ENCODE measurements around the gene PLEKHA7. TPM values are rescaled to one million over a fixed set of nuclear protein-coding genes. Genes with fewer than 3 reads are reported as not detected.
"Not testable (repeated sequence)": the region's sequence is repeated elsewhere in the genome, so short reads cannot be mapped to it uniquely, and the experiment has no call there.

The PLEKHA7 gene
- total RNA-seq, 1 donor from 2014 or later, result 18.2 TPM

- Mint-ChIP-seq H3K27me3 (ENCODE audit: low read depth) (peaks cover 31% of the 10 kb centered on the region), H3K36me3 (ENCODE audit: low read depth) (peaks cover 5% of the 10 kb centered on the region), H3K4me3 (no peak overlapping the region), H3K27ac (ENCODE audit: unreplicated experiment) (no peak overlapping the region), H3K9me3 (peaks cover 12% of the 10 kb centered on the region), H3K4me1 (peaks cover 29% of the 10 kb centered on the region)
- DNase-seq (ENCODE audit: low read depth, low spot score), result no peak
- no peak for TF ChIP-seq CTCF (conservative IDR thresholded peaks at IDR 0.05)
Measured at GRCh38 chr11:16893456-16894066, 120.7 kb downstream of the PLEKHA7 start.

GRCh38 chr11:16891964-16892363, 122.2 kb downstream of the PLEKHA7 start:
- H3K9me3 Mint-ChIP-seq, result peaks cover 12% of the 10 kb centered on the region
- no peak for DNase-seq (ENCODE audit: low read depth, low spot score)
- H3K4me1 Mint-ChIP-seq, result peaks cover 16% of the 10 kb centered on the region
- TF ChIP-seq CTCF (conservative IDR thresholded peaks at IDR 0.05), result no peak
- no peak overlapping the region for H3K4me3 Mint-ChIP-seq
- H3K27ac Mint-ChIP-seq (ENCODE audit: unreplicated experiment), result no peak overlapping the region
- H3K36me3 Mint-ChIP-seq (ENCODE audit: low read depth), result peaks cover 5% of the 10 kb centered on the region
- H3K27me3 Mint-ChIP-seq (ENCODE audit: low read depth), result peaks cover 25% of the 10 kb centered on the region

- DNase-seq (ENCODE audit: low read depth, low spot score), result no peak
- TF ChIP-seq CTCF (conservative IDR thresholded peaks at IDR 0.05), result no peak
- H3K27ac Mint-ChIP-seq (ENCODE audit: unreplicated experiment), result no peak overlapping the region
- peaks cover 5% of the 10 kb centered on the region for H3K36me3 Mint-ChIP-seq (ENCODE audit: low read depth)
- H3K9me3 Mint-ChIP-seq, result peaks cover 12% of the 10 kb centered on the region
- peaks cover 10% of the 10 kb centered on the region for H3K4me1 Mint-ChIP-seq
- H3K27me3 Mint-ChIP-seq (ENCODE audit: low read depth), result peaks cover 17% of the 10 kb centered on the region
- H3K4me3 Mint-ChIP-seq, result no peak overlapping the region
Measured at GRCh38 chr11:16891165-16891564, 123.0 kb downstream of the PLEKHA7 start.

- no peak for DNase-seq (ENCODE audit: low read depth, low spot score)
- Mint-ChIP-seq H3K4me1 (peaks cover 4% of the 10 kb centered on the region), H3K36me3 (ENCODE audit: low read depth) (peaks cover 5% of the 10 kb centered on the region), H3K27ac (ENCODE audit: unreplicated experiment) (no peak overlapping the region), H3K9me3 (peaks cover 12% of the 10 kb centered on the region), H3K27me3 (ENCODE audit: low read depth) (peaks cover 11% of the 10 kb centered on the region), H3K4me3 (no peak overlapping the region)
- TF ChIP-seq CTCF (conservative IDR thresholded peaks at IDR 0.05), result no peak
Measured at GRCh38 chr11:16890442-16890841, 123.8 kb downstream of the PLEKHA7 start.

GRCh38 chr11:16889905-16890304, 124.3 kb downstream of the PLEKHA7 start:
- H3K36me3 Mint-ChIP-seq (ENCODE audit: low read depth), result peaks cover 5% of the 10 kb centered on the region
- no peak overlapping the region for H3K4me3 Mint-ChIP-seq
- H3K9me3 Mint-ChIP-seq, result peaks cover 12% of the 10 kb centered on the region
- no peak for TF ChIP-seq CTCF (conservative IDR thresholded peaks at IDR 0.05)
- H3K4me1 Mint-ChIP-seq, result no peaks in the 10 kb centered on the region
- H3K27me3 Mint-ChIP-seq (ENCODE audit: low read depth), result peaks cover 7% of the 10 kb centered on the region
- no peak overlapping the region for H3K27ac Mint-ChIP-seq (ENCODE audit: unreplicated experiment)
- no peak for DNase-seq (ENCODE audit: low read depth, low spot score)

GRCh38 chr11:16889010-16889409, 125.2 kb downstream of the PLEKHA7 start:
- not testable (repeated sequence) for H3K4me3 Mint-ChIP-seq; H3K27me3 Mint-ChIP-seq (ENCODE audit: low read depth); DNase-seq (ENCODE audit: low read depth, low spot score); H3K27ac Mint-ChIP-seq (ENCODE audit: unreplicated experiment); H3K4me1 Mint-ChIP-seq; H3K36me3 Mint-ChIP-seq (ENCODE audit: low read depth)
- H3K9me3 Mint-ChIP-seq, result peaks cover 12% of the 10 kb centered on the region

GRCh38 chr11:16887887-16888286, 126.3 kb downstream of the PLEKHA7 start:
- not testable (repeated sequence) for H3K36me3 Mint-ChIP-seq (ENCODE audit: low read depth); H3K27ac Mint-ChIP-seq (ENCODE audit: unreplicated experiment); DNase-seq (ENCODE audit: low read depth, low spot score); H3K4me1 Mint-ChIP-seq; H3K27me3 Mint-ChIP-seq (ENCODE audit: low read depth); H3K4me3 Mint-ChIP-seq
- H3K9me3 Mint-ChIP-seq, result peaks cover 12% of the 10 kb centered on the region
